ENCODE results near the gene SLC25A24.
A peak's percentile ranks its signal among the peaks of the same experiment; 100 is the strongest.

Gene SLC25A24

GRCh38 chr1:108201687-108202086 lies 1.5 kb upstream of the SLC25A24 start (continued):
- TF ChIP-seq PATZ1 (CRISPR knock-in tag; IDR thresholded peaks at IDR 0.05; ENCODE audit: borderline replicate concordance) (no peak), ZFP30 (CRISPR knock-in tag; IDR thresholded peaks at IDR 0.05) (no peak)
- TF ChIP-seq, protein P1, sequence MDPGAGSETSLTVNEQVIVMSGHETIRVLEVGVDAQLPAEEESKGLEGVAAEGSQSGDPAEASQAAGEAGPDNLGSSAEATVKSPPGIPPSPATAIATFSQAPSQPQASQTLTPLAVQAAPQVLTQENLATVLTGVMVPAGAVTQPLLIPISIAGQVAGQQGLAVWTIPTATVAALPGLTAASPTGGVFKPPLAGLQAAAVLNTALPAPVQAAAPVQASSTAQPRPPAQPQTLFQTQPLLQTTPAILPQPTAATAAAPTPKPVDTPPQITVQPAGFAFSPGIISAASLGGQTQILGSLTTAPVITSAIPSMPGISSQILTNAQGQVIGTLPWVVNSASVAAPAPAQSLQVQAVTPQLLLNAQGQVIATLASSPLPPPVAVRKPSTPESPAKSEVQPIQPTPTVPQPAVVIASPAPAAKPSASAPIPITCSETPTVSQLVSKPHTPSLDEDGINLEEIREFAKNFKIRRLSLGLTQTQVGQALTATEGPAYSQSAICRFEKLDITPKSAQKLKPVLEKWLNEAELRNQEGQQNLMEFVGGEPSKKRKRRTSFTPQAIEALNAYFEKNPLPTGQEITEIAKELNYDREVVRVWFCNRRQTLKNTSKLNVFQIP (CRISPR knock-in tag; IDR thresholded peaks at IDR 0.05; ENCODE audit: borderline replicate concordance, low read depth): no peak

- peak; percentile 78 for ATAC-seq
- TF ChIP-seq GLIS3 (CRISPR knock-in tag; IDR thresholded peaks at IDR 0.05): no peak
Measured at GRCh38 chr1:108200687-108201051, 526 bp upstream of the SLC25A24 start.

DNA sequence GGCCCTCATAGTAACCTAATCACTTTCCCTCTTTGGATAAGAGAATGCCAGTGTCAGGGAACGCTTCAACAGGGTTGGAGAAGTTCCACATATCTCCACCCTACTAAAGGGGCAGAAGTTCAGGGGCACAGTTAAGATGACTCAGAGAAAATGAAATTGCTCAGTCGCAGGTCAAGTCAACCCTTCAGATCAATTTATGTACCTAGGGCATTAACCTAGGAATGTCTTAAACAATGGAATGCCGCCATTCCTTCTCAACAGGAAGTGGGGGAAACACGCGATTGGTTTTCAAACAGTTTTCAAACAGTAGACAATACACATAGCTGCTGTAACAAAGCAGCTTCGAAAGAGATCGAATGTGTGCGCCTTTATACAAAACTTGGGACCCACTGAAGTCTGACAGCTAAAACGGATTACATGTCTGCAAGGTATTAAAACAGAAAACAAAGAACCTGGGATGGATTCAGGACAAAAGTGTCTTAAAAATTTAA lies 897 bp downstream of the SLC25A24 start:
- ATAC-seq: peak; percentile 37
- TF ChIP-seq TSHZ2 (CRISPR knock-in tag; IDR thresholded peaks at IDR 0.05) (no peak), TOX (CRISPR knock-in tag; IDR thresholded peaks at IDR 0.05; ENCODE audit: borderline replicate concordance) (no peak), ISL1 (CRISPR knock-in tag; IDR thresholded peaks at IDR 0.05) (0 out of 2 replicates have a peak, but pooled peaks have one; percentile 27)

GRCh38 chr1:108194051-108194450 lies 6.1 kb downstream of the SLC25A24 start:
- TF ChIP-seq ZNF70 (CRISPR knock-in tag; IDR thresholded peaks at IDR 0.05) (no peak), ZNF8 (CRISPR knock-in tag; IDR thresholded peaks at IDR 0.05) (no peak), ARNTL (CRISPR knock-in tag; IDR thresholded peaks at IDR 0.05; ENCODE audit: borderline replicate concordance, low read depth) (no peak), CSDC2 (CRISPR knock-in tag; IDR thresholded peaks at IDR 0.05) (no peak), OSR1 (CRISPR knock-in tag; IDR thresholded peaks at IDR 0.05) (no peak), GLIS3 (CRISPR knock-in tag; IDR thresholded peaks at IDR 0.05) (no peak), TCF4 (CRISPR knock-in tag; IDR thresholded peaks at IDR 0.05; ENCODE audit: borderline replicate concordance) (no peak), ISL1 (CRISPR knock-in tag; IDR thresholded peaks at IDR 0.05) (no peak), TOX (CRISPR knock-in tag; IDR thresholded peaks at IDR 0.05; ENCODE audit: borderline replicate concordance) (no peak), ZFP3 (CRISPR knock-in tag; IDR thresholded peaks at IDR 0.05) (no peak), RARB (CRISPR knock-in tag; IDR thresholded peaks at IDR 0.05) (no peak), ZFP30 (CRISPR knock-in tag; IDR thresholded peaks at IDR 0.05) (no peak), PATZ1 (CRISPR knock-in tag; IDR thresholded peaks at IDR 0.05; ENCODE audit: borderline replicate concordance) (no peak), TSHZ2 (CRISPR knock-in tag; IDR thresholded peaks at IDR 0.05) (no peak)
- TF ChIP-seq, protein P2, sequence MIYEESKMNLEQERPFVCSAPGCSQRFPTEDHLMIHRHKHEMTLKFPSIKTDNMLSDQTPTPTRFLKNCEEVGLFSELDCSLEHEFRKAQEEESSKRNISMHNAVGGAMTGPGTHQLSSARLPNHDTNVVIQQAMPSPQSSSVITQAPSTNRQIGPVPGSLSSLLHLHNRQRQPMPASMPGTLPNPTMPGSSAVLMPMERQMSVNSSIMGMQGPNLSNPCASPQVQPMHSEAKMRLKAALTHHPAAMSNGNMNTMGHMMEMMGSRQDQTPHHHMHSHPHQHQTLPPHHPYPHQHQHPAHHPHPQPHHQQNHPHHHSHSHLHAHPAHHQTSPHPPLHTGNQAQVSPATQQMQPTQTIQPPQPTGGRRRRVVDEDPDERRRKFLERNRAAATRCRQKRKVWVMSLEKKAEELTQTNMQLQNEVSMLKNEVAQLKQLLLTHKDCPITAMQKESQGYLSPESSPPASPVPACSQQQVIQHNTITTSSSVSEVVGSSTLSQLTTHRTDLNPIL (CRISPR knock-in tag; IDR thresholded peaks at IDR 0.05; ENCODE audit: low read depth): no peak
- no peak for ATAC-seq
